GM19467 (cell line): ENCODE data around the gene SPRR2D.
"Not testable (repeated sequence)": the region's sequence is repeated elsewhere in the genome, so short reads cannot be mapped to it uniquely, and the experiment has no call there.

Experiments
- ATAC-seq: cut with Tn5 transposase; IDR thresholded peaks from one replicate; pipeline ENCODE4 v1.9.1; 2021; ENCODE audit warnings: mild to moderate bottlenecking, moderate library complexity; ENCODE audit not compliant: unreplicated experiment

The SPRR2D gene

DNA sequence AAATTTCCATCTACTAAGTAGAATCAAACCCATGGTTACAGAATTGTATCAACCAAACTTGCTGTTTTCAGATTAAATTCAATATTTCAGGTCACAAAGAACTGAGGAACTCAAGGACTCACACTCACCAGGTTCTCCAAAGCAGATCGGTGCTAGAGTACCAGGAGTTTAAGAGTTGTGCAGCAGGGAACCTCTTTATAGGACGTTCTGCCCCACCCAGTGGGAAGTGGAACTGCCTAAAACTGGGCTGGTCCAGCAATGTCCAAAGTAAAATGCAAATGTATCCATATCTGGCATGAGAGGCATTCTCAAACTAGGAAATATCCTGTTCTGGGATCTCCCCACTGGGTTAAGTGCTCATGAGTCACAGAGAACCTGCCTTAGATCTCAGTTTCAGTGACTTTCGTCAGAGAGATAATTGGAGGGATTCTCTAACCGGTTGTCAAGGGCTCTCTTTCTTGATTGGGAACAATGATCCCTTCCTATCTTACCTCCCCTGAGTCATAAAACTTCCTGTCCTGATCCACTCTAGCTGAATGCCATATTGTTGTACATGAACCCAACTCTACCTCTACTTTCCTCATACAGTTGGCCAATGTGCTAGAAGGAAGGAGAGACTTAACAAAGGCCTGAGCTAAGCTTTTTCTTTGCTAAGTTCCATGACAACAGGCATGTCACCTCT is at the start of gene SPRR2D:
SPRR2D (minus strand) TSS at position 171 of the 682 bp plus-strand sequence. CDS start 774 bp downstream, outside the sequence.
- ATAC-seq, result no peak

DNA sequence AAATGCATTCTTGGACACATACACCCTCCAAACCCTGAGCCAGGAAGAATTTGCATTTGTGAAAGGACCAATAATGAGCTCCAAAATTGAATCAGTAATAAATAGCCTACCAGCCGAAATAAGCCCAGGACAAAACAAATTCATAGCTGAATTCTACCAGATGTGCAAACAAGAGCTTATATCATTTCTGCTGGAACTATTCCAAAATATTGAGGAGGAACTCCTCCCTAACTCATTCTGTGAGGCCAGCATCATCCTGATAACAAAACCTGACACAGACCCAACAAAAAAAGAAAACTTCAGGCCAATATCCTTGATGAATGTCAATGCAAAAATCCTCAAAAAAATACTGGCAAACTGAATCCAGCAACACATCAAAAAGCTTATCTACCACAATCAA is 46.7 kb upstream of the SPRR2D start:
- no peak for ATAC-seq

DNA sequence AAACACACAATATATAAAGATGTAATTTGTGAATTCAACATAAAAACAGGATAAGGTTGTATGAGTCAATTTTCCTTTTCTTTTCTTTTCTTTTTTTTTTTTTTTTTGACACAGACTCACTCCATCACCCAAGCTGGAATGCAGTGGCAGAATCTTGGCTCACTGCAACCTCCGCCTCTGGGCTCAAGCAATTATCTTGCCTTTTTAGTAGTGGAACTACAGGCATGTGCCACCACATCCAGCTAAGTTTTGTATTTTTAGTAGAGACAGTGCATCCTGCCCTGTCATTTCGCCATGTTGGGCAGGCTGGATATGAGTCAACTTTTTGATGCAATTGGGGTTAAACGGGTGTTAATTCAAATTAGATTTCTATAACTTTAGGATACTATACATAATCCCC is 40.8 kb upstream of the SPRR2D start:
- ATAC-seq, result no peak

DNA sequence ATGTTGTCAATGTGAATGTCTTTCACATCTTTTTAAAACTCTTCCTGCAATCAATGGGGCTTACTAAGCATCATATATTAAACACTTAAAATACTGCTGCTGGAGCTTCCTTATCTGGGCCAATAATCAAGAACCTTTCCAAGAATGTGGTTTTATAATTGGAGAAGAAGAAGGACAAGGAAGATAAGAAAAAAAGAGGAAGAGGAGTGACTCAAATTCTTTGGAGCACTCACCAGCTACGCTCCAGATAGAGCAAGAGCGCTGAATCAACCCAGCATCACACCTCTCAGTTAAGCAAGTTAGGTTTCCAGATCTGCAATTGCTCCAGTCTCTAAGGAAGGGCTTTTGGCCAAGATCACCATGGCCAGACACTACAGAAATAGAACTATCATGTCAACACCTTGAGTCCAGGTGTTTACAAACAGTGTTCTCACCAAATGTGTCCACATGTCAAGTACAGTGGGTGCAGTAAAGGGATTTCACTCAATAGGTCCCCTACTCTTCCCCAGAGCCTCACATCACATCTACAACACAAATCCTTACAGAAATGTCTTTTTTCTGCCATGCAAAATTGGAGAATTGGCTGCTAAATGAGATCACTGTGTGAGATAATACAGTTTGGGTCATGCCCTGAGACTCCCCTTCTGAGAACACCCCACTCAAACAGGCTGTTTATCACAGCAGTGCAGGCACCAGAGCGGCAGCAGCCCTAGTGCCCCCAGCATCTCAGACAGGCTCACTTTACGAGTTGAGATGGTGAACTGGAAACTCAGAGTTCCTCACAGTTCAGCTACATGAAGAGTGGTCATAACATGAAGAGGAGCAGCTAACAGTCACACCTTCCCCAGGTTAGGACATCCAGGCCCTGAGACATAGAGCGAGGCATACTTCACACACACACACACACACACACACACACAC is 32.1 kb upstream of the SPRR2D start:
- ATAC-seq, result no peak

DNA sequence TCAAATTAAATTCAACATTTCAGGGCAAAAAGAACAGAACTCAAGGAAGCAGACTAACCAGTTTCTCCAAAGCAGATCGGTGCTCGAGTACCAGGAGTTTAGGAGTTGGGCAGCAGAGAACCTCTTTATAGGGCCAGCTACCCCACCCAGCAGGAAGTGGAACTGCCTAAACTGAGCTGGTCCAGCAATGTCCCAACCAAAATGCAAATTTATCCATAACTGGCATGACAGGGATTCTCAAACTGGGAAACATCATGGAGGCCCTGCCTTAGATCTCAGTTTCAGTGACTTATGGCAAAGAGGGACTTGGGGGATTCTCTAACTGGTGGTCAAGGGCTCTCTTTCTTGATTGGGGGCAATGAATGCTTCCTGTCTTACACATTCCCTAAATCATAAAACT is 30.6 kb upstream of the SPRR2D start, which contains the start of gene SPRR2B:
SPRR2B (minus strand) TSS at position 101 of the 400 bp plus-strand sequence. CDS start 772 bp downstream, outside the sequence.
- no peak for ATAC-seq

DNA sequence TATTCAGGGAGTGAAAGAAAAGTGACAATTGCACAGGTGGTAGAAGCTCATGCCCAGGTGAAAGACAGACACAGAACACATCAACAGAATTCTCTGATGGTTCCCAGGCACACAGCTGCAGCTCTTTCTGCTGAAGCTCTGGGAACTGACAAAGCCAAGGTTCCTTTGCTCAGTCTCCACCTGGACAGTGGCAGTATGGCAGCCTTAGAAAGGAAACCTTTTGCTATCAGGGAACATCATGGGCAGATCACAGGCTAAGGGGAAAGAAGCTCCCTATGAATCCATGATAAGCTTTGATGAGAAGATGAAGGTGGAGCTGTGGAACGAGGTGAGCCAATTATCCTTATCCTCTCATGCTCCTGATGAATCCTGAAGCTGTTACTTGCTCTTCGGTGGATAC is 29.3 kb upstream of the SPRR2D start:
- no peak for ATAC-seq

DNA sequence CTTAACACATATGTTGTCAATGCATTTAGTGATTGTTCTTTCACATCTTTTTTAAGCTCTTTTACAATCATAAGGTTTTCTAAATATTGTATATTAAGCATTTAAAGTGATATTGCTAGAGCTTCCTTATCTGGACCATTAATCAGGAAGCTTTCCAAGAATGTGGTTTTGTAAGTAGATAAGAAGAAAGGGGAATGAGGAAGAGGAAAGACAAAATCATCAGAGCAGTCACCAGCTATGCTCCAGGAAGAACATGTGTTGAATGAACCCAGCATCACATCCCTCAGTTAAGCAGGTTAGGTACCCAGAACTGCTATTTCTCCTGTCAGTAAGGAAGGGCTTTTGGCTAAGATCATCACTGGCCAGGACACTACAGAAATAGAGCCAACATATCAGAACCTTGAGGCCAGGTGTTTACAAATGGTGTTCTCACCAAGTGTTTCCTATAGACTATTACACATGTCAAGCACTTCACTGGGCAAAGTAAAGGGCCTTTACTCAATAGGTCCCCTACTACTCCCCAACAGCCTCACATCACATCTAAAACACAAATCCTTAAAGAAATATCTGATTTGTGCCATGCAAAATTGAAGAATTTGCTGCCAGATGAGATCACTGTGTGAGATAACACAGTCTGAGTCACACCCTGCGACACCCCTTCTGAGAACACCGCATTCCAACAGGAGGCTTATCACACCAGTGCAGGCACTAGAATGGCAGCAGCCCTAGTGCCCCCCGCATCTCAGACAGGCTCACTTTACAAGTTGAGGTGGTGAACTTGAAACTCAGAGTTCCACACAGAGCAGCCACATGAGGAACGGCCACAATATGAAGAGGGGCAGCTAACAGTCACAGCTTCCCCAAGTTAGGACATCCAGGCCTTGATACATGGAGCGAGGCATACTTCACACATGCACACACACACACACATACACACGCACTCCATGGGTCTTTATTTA is 18.2 kb upstream of the SPRR2D start:
- no peak for ATAC-seq

DNA sequence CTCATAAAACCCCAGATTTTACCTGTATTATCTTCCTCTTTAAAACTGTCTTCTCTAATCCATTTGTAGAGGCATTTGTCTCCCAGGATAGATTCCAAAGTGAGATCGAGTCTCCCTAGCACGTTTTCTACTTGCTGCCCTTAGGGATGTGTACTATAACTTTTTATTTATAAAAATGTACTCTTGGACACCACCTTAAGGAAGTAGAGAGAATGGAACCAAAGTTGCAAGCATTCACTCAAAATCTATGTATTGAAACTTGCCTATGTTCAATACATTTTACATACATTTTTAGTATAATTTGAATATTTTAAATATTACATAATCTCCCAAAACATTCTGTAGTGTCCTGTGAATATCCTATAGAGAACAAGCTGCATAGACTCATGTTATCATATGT is 17.2 kb upstream of the SPRR2D start:
- ATAC-seq, result no peak

DNA sequence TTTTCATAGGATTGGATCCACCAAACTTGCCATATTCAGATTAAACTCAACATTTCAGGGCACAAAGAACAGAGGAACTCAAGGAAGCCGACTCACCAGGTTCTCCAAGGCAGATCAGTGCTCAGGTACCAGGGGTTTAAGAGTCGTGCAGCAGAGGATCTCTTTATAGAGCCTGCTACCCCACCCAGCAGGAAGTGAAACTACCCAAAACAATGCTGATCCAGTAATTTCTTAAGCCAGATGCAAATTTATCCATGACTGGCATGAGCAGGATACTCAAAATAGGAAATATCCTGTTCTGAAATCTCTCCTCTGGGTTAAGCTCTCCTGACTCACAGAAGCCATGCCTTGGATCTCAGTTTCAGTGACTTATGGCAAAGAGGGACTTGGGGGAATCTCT is 16.5 kb upstream of the SPRR2D start, which contains the start of gene SPRR2A:
SPRR2A (minus strand) TSS at position 138 of the 400 bp plus-strand sequence. CDS start 777 bp downstream, outside the sequence.
- no peak for ATAC-seq

DNA sequence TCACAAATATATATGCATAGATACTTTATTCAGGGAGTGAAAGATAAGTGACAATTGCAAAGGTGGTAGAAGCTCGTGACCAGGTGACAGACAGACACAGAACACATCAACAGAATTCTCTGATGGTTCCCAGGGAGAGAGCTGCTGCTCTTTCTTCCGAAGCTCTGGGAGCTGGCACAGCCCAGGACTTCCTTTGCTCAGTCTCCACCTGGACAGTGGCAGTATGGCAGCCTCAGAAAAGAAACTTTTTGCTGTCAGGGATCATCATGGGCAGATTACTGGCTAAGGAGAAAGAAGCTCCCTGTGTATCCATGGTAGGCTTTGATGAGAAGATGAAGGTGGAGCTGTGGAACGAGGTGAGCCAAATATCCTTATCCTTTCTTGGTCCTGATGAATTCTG is 15.2 kb upstream of the SPRR2D start:
- ATAC-seq, result not testable (repeated sequence)

DNA sequence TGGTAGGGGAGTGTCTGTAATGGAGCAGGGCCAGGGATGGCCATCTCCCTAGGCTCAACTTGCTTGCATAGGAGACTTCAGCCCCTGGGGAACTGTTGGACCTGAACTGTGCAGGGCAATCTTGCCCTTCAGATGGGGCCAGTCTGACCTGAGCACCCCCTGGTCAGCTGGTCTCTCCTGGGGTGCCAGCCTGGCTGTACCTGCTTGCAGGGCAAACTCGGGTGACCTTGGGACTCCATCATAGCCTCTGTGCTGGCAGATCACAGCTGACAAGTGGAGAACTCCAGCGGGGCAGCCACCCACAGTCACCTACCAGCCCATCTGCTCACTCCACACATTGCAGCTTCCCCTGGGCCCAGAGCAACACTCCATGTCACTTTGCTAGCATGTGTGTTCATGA is 8.3 kb upstream of the SPRR2D start:
- no peak for ATAC-seq

DNA sequence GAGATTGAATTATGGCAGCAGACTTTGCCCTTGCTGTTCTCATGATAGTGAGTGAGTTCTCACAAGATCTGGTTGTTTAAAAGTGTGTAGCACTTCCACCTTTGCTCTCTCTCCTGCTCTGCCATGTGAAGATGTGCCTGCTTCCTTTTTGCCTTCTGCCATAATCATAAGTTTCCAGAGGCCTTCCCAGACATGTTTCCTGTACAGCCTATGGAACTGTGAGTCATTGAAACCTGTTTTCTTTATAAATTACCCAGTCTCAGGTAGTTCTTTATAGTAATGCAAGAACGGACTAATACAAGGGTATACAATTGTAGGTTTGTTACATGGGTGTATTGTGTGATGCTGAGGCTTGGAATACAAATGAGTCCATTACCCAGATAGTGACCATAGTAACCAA is 5.7 kb downstream of the SPRR2D start:
- no peak for ATAC-seq

DNA sequence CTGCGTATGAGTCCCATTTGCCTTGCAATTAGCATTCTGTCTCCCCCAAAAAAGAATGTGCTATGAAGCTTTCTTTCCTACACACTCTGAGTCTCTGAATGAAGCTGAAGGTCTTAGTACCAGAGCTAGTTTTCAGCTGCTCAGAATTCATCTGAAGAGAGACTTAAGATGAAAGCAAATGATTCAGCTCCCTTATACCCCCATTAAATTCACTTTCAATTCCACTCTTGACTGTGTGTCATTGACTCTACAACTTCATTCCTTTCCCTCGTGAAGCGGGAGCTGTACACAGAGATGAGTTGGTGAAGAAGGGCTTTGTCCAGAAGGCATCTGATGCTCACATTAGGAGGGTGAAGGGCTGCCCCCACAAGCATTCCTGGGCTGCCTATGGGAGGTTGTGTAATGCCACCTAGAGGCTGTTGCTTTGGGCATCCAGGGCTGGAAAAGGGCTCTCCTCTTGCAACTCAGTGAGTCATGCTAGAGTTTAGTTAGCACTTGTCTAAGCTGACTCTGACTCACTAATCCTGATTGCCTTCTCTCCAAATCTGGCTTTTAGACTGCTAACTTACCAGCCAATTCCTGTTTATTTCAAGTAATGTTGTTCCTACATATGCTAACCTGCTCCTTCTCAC is 8.1 kb downstream of the SPRR2D start:
- no peak for ATAC-seq

DNA sequence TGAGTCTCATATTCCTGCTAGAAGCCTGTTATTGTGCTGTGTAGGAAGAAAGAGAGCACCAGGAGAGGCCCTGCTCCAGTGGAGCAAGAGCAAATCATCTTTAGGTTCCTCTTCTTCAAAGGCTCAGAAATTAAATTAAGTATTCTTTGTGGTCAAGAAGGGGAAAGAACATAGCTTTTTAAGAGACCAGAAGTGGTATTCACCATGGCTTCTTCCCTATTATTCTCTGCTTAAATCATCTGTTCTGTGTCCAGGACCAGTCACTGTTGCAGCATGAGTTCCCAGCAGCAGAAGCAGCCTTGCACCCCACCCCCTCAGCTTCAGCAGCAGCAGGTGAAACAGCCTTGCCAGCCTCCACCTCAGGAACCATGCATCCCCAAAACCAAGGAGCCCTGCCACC is 8.8 kb downstream of the SPRR2D start:
- no peak for ATAC-seq

DNA sequence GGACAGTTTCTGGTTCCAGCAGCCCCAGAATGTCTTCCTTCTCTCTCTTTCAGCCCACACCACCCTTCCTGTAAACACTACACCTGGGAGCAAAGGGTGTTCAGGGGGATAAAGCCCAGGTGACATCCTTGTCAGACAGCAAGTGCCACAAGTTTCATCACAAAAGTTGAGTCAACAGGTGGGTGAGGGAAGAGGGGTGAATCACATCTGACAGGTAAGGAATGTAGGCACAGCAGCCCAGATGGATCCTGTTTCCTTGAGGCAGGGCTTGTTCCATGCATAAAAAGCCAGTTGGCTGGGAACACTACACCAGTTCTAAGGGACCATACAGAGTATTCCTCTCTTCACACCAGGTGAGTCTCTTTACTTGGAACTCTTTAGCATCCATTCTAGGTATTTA is 10.0 kb downstream of the SPRR2D start, which contains the start of gene SPRR1B:
SPRR1B (plus strand) TSS at position 309 of the 400 bp plus-strand sequence. CDS start 1,143 bp downstream, outside the sequence.
- no peak for ATAC-seq

DNA sequence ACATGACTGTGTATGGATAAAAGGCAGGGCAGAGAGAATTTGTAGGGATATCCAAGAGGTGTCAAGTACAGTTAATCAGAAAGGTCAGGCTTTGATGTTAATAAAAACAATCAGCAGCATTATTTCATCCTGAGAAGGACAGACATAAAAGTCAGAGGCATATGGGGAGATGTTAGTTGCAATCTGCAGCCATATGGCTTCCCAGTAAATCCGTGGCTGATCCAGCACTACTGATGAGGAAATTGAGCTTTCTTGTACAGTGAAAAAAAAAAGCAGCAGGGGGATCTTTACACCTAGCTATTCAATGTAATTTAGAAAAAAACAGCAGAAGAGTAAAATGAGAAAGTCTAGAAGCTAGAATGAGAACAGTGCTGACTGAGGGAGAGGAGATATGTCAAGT is 12.2 kb downstream of the SPRR2D start:
- no peak for ATAC-seq

DNA sequence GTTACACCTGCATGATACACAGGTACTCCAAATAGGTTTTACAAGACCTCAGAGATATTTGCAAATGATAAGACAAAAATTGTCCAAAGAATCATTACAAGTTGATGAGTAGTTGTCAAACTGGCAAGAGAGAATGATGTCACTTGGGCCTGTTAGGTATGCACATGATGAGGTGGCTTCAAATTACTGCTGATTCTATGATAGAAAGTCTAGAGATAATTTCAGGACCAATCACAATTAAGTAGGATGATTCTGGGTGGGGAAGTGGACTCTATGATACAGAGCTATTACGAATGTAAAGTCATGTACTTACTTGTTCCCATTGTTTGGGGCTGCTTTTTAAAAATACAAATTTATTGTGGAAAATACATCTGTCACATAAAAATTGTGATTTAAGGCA is 15.1 kb downstream of the SPRR2D start:
- no peak for ATAC-seq

DNA sequence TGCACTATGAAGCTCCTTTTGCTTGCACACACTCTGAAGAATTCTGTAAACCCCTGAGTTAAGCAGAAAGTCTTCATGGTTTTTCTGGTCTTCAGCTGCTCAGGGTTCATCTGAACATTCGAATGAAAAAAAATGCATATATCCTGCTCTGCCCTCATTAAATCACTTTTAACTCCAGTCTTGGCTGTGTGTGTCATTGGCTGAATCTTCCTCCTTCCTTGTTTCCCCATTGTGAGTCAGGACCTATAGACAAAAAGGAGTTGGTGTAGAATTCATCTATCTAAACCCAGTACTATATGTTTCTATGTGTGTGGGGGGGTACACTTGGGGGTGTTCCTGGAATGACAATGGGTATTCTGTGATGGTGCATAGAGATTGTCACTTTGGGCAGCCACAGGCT is 16.5 kb downstream of the SPRR2D start:
- no peak for ATAC-seq

DNA sequence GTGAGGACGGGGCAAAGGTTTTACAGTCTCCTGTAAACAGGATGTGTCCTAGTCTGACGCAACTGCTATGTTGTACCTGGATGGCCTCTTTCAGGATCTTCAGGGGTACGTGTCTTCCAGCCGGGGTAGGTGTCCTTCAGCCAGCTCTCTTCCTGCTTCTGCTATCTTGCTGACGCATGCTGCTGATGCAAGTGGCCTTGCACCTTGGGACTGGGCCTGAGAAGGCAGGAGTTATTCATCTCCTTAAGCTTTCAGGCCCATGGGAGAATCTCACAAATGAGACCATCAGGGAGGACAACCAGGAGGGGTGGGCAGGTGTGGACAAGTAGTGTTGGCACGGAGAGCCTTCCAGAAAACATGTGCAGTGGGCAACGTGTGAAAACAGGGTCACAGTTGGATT is 17.8 kb downstream of the SPRR2D start:
- ATAC-seq, result no peak

DNA sequence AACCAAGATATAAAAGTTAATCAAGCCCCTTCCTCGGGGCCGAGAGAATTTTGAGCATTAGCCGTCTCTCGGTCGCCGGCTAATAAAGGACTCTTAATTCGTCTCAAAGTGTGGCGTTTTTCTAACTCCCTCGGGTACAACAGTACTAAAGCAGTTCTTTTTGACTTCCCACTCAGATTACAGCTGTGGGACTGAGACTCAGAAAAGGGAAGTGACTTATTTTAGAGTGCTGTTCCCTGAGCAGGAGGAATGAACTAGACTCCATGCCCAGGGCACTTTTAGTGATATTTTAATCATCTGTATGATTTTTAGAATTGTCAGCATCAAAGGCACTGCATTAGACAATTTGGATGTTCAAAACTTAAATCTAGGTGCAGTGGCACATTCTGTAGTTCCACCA is 18.6 kb downstream of the SPRR2D start:
- ATAC-seq, result not testable (repeated sequence)
